ENCODE measurements around the gene PTPMT1.

DNA sequence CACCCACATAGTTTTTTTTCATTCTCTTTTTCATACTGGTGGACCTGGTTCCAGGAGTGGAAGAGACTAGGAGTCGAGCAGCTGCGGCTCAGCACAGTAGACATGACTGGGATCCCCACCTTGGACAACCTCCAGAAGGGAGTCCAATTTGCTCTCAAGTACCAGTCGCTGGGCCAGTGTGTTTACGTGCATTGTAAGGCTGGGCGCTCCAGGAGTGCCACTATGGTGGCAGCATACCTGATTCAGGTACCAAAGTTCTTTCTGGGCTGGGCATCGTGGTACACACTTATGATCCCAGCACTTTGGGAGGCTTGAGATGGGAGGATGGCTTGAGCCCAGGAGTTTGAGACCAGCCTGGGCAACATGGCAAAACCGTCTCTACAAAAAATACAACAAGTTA lies 4.2 kb downstream of the PTPMT1 start:
- TF ChIP-seq, protein P1, sequence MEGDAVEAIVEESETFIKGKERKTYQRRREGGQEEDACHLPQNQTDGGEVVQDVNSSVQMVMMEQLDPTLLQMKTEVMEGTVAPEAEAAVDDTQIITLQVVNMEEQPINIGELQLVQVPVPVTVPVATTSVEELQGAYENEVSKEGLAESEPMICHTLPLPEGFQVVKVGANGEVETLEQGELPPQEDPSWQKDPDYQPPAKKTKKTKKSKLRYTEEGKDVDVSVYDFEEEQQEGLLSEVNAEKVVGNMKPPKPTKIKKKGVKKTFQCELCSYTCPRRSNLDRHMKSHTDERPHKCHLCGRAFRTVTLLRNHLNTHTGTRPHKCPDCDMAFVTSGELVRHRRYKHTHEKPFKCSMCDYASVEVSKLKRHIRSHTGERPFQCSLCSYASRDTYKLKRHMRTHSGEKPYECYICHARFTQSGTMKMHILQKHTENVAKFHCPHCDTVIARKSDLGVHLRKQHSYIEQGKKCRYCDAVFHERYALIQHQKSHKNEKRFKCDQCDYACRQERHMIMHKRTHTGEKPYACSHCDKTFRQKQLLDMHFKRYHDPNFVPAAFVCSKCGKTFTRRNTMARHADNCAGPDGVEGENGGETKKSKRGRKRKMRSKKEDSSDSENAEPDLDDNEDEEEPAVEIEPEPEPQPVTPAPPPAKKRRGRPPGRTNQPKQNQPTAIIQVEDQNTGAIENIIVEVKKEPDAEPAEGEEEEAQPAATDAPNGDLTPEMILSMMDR (IDR thresholded peaks at IDR 0.05 in 8 of 11, conservative IDR thresholded peaks at IDR 0.05 in 3 of 11): no peak
- TF ChIP-seq POLR2A (IDR thresholded peaks at IDR 0.05) (no peak), POLR2AphosphoS5 (IDR thresholded peaks at IDR 0.05) (no peak)
